NCI-H460 (cell line): ENCODE results near the gene INSM1. TPM values are rescaled to one million over a fixed set of nuclear protein-coding genes. Genes with fewer than 3 reads are reported as not detected.

Experiments used
- DNase-seq: peaks from one replicate; pipeline ENCODE4 v3.0.0-alpha.2; 2016; ENCODE audit warnings: low read depth; ENCODE audit errors: extremely low read depth
- total RNA-seq: library from RNA; depleted of rRNA; stranded (reverse); fragments of >200 nt; shearing (Covaris generic); gene quantifications from 2 replicates; pipeline ENCODE4 v1.2.3, GENCODE V29; 2014

The INSM1 gene
- total RNA-seq, 1 experiment from 2014 or later, result not detected

GRCh38 chr20:20391115-20391514, 23.2 kb downstream of the INSM1 start:
- no peak for DNase-seq

- no peak for DNase-seq
Observed at GRCh38 chr20:20391766-20392165, 23.9 kb downstream of the INSM1 start.

GRCh38 chr20:20393207-20394120, 25.6 kb downstream of the INSM1 start:
- DNase-seq, result no peak

DNA sequence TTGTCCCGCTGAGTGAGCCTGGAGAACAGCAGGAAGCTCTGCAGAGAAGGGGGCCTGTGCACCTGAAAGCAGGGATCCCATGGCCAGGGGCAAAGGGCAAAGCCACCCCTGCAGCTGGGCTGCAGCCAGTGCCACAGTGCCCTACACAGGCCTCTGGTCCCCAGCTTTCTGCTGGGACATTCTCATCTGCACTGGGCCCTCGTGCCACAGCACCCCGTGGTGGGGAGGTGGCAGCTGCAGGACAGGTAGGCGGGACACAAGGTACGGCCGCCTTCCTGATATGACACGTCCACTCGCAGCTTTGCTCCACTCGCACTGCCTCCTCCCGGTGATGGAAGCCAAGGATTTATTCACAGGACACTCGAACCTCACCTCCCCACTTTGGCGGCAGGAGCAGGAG, 27.2 kb downstream of the INSM1 start:
- no peak for DNase-seq

DNA sequence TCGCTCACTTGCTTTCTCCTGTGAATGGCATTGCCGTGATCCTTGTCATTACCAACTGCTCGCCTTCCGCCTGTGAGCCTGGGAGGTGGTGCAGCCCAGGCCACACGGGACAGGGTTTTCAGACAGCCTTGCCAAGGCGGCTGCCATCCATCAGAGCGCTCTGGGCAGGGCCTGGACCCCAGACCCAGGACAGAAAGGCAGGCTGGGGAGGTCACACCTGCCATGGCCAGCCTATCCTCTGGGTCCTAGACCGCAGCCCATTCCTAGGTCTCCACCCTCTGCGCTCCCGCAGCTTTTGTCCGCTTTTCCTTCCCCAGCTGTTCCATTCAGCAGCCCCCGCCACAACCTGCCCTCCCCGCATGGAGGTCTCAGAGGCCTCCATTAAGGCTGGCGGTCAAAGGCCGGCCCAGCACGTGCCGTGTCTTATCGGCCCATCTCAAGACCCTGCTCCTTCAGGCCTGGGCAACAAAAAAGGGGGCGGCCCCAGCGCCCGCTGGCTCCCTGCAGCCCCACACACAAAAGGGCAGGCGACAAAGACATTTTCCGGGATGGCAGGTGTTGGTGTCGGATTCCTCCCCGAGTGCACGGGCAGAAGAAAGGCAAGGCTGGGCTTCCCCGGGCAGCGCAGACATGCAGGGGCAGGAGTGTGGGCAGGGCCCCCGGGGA, 28.1 kb downstream of the INSM1 start:
- no peak for DNase-seq

DNA sequence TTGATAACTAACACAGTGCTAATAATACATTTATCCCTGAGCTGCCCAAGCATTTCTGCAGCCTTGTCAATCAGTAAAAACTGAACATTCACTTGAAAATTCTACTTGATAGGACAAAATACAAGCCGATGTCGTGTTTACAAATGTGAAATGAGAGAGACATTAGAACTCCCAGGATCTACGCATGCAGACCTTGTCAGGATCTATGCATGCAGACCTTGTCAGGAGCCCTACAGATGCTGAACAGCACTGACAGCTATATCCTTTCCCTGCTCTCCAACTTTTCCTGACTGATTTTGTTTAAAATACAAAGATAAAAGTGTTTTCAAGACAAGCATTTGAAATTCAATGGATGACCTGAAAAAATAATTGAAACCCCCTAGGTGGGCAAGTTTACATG, 28.9 kb downstream of the INSM1 start:
- DNase-seq, result no peak

GRCh38 chr20:20398123-20398522, 30.2 kb downstream of the INSM1 start:
- no peak for DNase-seq

- DNase-seq, result no peak
Observed at GRCh38 chr20:20399531-20400500, 31.9 kb downstream of the INSM1 start.

- no peak for DNase-seq
Observed at GRCh38 chr20:20401991-20402390, 34.1 kb downstream of the INSM1 start.

DNA sequence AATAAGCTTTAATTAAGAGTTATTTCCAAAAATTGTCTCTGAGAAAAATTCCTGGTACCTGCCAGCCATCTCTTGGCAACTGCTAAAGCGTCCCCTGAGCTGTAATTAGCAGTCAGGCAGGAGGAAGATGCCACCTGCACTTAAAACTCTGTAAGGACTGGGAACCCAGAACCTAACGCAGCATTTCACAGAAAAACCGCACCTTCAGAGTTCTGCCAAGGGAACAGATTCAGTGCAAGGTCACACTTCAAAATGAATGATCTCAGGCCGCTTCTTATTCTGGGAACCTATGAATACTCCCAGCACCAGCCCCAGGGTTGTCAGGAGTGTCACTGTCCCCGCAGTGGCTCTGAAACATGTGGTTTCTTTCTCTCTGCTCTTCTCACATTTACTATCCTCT, 36.7 kb downstream of the INSM1 start:
- no peak for DNase-seq

GRCh38 chr20:20405623-20406022, 37.7 kb downstream of the INSM1 start:
- DNase-seq, result no peak

DNA sequence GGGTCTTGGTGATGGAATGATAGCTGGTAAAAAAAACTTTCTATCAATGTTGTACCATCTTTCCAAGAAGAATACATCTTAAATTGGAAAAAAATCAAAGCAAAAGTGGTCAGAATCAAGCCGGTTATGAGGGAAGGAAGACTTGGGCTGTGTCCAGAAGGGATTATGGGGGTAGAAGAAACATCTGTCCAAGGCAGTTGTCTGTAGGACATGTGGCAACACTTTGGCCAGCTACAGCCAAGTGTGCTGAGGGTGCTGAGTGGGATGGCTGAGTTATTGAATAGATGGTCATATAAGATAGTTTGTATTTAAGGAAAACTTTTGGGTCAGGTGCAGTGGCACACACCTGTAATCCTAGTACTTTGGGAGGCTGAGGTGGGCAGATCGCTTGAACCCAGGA, 38.4 kb downstream of the INSM1 start:
- DNase-seq, result no peak

DNA sequence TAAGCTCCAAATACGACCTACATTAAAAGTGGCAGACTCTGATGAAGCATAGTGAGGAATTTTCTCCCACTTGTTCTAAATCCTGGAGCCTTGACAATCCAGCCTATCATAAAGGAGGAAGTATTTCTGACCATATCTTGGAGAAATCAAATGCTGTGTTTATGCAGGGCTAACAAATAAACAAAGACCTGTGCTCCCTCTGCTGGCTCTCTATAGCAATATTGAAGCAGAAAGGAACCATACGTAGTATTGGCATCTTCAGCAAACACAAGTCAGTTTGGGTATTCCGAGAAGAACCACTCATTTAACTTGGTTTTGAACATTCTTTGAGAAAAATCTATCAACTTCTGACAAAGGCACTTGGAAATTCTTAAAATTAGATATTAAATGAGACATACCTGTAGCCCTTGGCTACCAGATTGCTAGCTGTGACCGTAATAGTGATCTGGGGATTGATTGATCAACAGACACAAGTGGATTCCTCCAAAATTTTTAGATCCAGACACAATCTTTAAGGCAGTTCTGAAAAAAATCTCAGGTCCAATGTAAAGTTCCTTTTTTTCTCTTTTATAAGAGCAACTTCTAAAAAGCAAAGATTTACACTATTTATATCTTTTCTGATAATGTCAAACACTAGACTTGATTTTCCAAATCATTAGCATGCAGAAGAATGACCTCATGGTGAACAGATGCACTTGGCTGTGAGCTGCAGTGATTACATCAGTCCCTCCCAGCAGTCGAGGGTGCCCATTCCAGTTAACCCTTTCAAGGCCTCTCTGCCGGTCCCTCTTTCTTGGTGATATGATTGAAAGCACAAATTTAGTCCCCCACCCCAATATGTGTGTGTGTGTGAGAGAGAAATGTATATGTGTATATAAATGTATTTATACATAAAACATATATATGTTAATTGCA, 40.2 kb downstream of the INSM1 start:
- DNase-seq, result peak; percentile 14

- no peak for DNase-seq
Observed at GRCh38 chr20:20409331-20409730, 41.4 kb downstream of the INSM1 start.

GRCh38 chr20:20410678-20411077, 42.8 kb downstream of the INSM1 start:
- no peak for DNase-seq

DNA sequence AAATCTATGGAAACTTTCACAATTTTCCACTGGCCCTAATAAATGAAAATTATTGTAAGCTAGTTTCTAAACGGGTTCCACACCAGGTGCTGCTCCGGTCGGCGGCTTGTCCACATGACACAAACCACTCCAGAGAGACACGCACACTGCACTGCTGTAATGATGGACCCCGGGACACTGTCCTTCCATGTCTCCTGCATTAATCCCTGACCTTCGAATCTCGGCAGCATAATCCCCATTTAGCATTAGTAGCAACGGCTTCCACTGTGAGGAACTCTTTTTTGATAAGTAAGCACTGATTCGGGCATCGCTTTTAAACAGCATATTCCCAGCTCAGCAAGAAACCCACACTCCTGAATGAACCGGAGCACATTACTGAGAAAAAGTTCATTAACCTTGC, 43.5 kb downstream of the INSM1 start:
- DNase-seq, result no peak

- no peak for DNase-seq
Observed at GRCh38 chr20:20411836-20412235, 43.9 kb downstream of the INSM1 start.

DNA sequence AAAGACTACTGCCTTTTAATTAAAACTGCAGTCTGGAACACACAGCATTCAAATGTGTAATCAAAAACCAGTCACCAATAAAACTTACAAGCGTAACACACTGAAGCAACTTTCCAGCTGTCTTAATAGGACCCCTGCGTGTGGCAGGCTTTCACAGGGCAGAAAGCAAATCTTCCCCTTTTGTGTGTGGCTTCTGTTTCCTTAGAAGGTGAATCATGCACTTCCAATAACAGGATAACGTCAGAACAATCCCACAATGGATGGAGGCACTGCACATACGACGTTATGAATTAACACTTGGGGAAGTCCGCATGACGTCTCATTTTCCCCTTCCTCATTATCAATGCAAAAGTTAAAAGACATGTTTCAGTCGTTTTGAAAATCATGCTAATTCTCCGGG, 44.8 kb downstream of the INSM1 start:
- DNase-seq, result no peak

DNA sequence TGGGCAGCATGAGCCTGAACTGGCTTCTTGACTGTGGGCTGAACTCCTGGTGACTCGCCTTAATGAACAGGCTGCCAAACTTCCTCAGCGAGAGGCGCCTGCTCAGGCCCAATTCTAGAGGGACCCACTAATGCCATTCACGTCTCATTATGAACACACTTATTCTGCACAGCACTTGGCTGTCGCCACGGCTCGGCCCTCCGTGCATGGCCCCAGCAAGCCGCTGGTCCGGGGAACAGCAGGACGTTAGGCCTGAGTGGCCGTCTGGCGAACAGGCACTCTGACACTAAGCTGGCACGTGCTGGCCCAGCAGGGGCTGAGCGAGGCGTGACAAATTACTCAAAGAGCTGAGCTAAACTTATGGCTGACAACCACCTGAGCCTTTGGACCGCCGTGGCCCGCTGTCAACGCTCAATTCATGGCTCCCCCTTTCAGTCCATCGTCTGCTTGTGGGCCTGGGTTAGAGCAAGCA, 45.9 kb downstream of the INSM1 start:
- DNase-seq, result no peak
